HG03045 (cell line): Measurements from ENCODE around the gene RBM26.
"Not testable (repeated sequence)": the region's sequence is repeated elsewhere in the genome, so short reads cannot be mapped to it uniquely, and the experiment has no call there.

ENCODE experiments used
- ATAC-seq: cut with Tn5 transposase; IDR thresholded peaks from one replicate; pipeline ENCODE4 v1.9.1; 2021; ENCODE audit warnings: mild to moderate bottlenecking, moderate library complexity; ENCODE audit not compliant: unreplicated experiment

Gene RBM26

DNA sequence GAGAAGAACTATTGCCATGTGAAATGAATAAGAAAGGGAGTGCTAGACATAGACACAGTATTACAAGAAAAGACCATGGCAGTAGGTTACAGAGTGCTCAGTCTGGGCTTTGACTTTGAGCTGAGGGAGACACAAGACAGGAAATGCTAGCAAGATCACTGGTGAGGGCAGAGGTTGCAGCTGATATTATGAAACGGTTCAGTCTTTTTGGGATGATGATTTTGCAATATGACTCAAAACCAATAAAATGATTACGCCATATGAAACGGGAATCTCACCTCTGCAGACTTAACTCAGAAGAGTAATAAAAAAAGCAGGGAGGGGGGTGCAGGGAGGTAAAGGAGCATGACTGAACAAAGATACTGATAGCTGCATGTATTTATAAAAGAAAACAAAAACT lies 123.1 kb downstream of the RBM26 start:
- ATAC-seq, result no peak

DNA sequence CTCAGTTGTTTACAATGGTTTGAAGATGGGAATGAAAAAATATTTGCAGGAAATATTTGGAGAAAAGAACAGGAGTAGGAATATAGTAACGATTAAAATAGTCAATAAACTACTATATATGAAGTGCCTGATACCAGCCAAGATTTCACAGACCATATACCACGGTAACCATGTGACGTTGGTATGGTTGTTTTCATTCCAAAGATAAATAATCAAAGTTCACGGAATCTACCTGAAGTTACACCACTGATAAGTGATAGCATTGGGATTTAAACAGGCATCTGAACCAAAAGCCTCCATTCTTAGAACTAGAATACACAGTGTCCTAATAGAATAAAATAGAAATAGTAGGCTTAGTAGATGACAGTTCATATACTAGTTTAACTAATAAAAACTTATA lies 123.5 kb downstream of the RBM26 start:
- no peak for ATAC-seq

DNA sequence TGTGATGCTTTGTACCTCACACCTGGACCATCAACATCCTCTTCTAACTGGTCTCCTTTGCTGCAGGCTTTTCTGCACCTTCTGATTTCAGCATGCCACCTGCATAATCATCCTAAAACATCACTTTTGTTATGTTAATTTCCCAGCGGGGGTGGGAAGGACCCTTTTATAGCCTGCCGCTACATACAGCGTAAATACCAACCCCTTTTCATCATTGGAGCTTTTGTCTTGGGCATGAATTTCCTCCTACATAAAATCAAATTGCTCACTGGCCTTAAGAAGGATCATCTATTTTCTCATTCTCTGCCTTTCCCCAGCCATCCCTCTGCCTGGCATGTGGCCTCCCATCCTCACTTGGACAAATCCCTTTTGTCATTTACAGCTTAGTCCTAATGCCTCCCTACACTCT lies 124.7 kb downstream of the RBM26 start:
- no peak for ATAC-seq

DNA sequence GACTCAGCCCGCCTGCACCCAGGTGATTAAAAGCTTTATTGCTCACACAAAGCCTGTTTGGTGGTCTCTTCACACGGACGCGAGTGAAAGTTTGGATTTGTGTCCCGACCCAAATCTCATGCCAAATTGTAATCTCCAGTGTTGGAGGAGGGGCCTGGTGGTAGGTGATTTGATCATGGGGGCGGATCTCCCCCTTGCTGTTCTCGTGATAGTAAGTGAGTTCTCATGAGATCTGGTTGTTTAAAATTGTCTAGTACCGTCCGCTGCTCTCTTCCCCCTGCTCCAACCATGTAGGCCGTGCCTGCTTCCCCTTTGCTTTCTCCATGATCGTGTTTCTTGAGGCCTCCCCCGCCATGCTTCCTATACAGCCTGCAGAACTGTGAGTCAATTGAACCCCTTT lies 126.3 kb downstream of the RBM26 start:
- ATAC-seq, result not testable (repeated sequence)

DNA sequence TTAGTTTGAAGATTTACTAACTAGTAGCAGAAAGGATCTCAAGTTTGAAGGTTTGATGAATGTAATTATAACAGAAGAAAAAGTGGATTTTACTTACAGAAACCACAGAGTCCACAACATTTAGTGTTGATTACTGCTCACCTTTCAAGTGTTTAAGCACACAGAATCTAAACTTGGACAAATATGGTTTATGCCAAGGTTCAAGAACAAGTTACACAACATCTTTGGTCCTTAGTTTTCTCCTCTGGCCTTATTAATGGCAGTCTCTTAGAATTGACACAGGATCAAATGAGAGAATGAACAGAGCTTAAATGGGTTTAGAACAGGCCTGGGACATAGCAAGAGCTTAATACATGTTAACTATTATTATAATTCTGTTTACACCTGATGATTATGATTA lies 133.0 kb downstream of the RBM26 start:
- ATAC-seq, result no peak

DNA sequence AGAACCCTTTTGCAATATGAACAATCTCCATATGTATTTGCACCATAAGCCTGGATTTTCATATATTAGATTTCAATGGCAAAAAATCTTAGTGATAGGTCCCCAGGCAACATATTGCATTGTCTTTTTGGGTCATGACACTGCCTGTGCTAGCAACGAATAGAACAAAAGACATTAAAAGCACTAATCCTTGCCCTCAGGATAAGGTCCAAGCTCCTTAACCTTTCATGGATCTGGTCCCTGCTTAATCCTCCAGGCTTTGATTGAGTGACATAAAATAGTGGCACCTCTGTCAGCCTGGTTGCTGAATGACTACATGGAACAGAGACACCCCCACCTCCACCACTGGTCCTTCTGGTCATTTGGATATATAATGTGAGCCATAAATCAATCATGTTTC lies 134.4 kb downstream of the RBM26 start:
- no peak for ATAC-seq

DNA sequence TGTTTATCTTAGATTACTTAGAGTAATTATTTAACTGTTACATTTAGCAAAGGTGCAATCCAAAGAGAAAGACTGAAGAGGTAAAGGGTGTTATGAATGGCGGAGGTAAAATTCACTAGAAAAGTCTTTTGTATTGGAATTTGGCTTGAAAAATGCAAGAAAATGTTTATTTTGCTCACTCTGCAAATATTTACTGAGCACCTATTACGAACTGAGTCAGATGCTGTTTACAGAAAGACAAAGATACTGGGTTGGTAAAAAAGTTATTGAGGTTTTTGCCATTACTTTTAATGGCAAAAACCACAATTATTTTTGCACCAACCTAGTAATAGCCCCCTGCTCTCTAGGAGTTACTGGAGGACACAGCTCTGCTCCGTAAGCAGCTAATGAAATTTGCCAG lies 135.2 kb downstream of the RBM26 start:
- no peak for ATAC-seq
